ENCODE measurements around the gene EPB41L1. TPM values are rescaled to one million over a fixed set of nuclear protein-coding genes. Genes with fewer than 3 reads are reported as not detected.

The EPB41L1 gene
- total and polyA plus RNA-seq, 4 donors = 13.5 to 61.9 (median 32.8) TPM

- Histone ChIP-seq H3K4me3 (no peak overlapping the region), H3K9ac (ENCODE audit: insufficient read depth in 1 of 2, low read length in 2 of 2) (no peak overlapping the region), H3K36me3 (ENCODE audit: control insufficient read depth in 4 of 4, insufficient read depth in 4 of 4, low read length in 4 of 4) (no peaks in the 10 kb centered on the region), H3K27me3 (ENCODE audit: control insufficient read depth in 3 of 3, insufficient read depth in 3 of 3, low read length in 2 of 3) (no peaks in the 10 kb centered on the region), H3K9me3 (ENCODE audit: control insufficient read depth in 4 of 4, insufficient read depth in 3 of 4, low read length in 3 of 4) (no peaks in the 10 kb centered on the region), H3K27ac (ENCODE audit: low read depth in 1 of 2, low read length in 1 of 2) (no peak overlapping the region), H3K4me1 (ENCODE audit: control insufficient read depth in 5 of 5, insufficient read depth in 5 of 5, low read length in 5 of 5) (peaks cover 0 to 6% (median 0%) of the 10 kb centered on the region in 5 donors)
- DNase-seq = no peak
- 82 to 91% methylated on average over 2 of the region's 2 CpGs for WGBS, 2 donors
- ATAC-seq (ENCODE audit: insufficient read depth, low FRiP score) = no peak
- TF ChIP-seq, protein P1, sequence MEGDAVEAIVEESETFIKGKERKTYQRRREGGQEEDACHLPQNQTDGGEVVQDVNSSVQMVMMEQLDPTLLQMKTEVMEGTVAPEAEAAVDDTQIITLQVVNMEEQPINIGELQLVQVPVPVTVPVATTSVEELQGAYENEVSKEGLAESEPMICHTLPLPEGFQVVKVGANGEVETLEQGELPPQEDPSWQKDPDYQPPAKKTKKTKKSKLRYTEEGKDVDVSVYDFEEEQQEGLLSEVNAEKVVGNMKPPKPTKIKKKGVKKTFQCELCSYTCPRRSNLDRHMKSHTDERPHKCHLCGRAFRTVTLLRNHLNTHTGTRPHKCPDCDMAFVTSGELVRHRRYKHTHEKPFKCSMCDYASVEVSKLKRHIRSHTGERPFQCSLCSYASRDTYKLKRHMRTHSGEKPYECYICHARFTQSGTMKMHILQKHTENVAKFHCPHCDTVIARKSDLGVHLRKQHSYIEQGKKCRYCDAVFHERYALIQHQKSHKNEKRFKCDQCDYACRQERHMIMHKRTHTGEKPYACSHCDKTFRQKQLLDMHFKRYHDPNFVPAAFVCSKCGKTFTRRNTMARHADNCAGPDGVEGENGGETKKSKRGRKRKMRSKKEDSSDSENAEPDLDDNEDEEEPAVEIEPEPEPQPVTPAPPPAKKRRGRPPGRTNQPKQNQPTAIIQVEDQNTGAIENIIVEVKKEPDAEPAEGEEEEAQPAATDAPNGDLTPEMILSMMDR (IDR thresholded peaks at IDR 0.05; ENCODE audit: control extremely low read depth, extremely low read depth) = no peak
Observed at GRCh38 chr20:36141310-36141709, 13.2 kb upstream of the EPB41L1 start.

DNA sequence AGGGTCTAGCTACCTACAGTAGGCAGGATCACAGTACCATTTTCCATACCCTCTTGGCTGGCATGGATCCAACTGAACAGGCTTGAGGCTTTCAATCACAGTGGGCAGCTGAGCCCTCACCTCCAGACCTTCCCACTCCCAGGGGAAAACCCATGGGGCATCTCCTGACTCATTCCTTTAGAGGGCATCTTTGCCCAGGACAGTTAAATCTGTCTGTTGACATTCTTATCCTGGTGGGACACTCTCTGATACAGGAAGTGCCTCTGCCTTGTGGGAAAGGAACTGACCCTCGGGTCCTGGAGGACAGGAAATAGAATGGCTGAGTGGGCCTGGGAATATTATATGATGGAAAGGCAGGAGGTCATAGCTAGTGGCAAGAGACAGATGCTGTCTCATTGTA is 10.2 kb upstream of the EPB41L1 start:
- Histone ChIP-seq H3K9ac (ENCODE audit: insufficient read depth in 1 of 2, low read length in 2 of 2) (no peak overlapping the region), H3K27ac (ENCODE audit: low read depth in 1 of 2, low read length in 1 of 2) (no peak overlapping the region), H3K36me3 (ENCODE audit: control insufficient read depth in 4 of 4, insufficient read depth in 4 of 4, low read length in 4 of 4) (no peaks in the 10 kb centered on the region), H3K9me3 (ENCODE audit: control insufficient read depth in 4 of 4, insufficient read depth in 3 of 4, low read length in 3 of 4) (no peaks in the 10 kb centered on the region), H3K4me1 (ENCODE audit: control insufficient read depth in 5 of 5, insufficient read depth in 5 of 5, low read length in 5 of 5) (peaks cover 0 to 6% (median 0%) of the 10 kb centered on the region in 5 donors), H3K27me3 (ENCODE audit: control insufficient read depth in 3 of 3, insufficient read depth in 3 of 3, low read length in 2 of 3) (no peaks in the 10 kb centered on the region), H3K4me3 (no peak overlapping the region)
- TF ChIP-seq, protein P1 (IDR thresholded peaks at IDR 0.05; ENCODE audit: control extremely low read depth, extremely low read depth) = no peak
- 32 to 37% methylated on average over 1 of the region's 1 CpG for WGBS, 2 donors
- no peak for DNase-seq
- no peak for ATAC-seq (ENCODE audit: insufficient read depth, low FRiP score)

DNA sequence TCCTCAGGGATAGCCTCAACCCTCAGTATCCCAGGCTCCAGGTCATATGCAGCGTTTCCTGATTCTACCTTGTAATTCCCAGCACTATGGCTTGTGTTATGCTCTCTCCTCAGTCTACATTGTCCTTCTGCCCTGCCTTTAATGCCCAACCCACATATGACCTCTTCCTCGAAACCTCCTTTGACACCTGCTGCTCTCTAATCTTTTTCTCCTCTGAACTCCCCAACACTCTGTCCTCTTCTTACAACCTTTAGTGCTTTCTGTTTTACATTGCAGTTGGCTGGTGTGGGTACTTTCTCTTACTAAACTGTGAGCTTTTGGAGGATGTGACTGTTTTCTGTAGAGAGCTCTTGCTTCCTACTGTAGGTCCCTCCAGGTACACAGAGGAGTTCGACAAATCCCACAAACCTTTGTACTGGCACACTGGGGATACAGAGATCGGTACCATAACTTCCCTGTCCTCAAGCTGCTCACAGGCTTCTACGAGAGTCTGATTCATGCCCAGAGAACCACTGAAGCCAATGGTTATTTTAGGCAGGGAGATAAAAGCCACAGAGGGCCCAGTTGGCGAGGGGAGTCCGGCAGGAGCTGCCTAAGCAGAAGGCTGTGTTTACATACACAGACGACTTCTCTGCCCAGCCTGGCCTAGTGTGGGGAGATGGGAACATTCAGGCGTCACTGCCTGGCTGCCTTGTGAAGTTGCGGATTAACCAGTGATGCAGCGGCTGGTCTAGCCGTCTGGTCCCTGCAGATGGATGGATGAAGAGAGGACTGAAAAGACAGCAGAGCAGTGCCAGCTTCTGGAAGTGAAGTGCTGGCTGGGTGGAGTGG is 8.4 kb upstream of the EPB41L1 start:
- no peak for ATAC-seq (ENCODE audit: insufficient read depth, low FRiP score)
- H3K4me1 ChIP-seq (ENCODE audit: control insufficient read depth in 5 of 5, insufficient read depth in 5 of 5, low read length in 5 of 5) = peaks cover 0 to 6% (median 0%) of the 10 kb centered on the region in 5 donors
- H3K27me3 ChIP-seq (ENCODE audit: control insufficient read depth in 3 of 3, insufficient read depth in 3 of 3, low read length in 2 of 3) = no peaks in the 10 kb centered on the region
- peak in 1 of 3 donors; percentile 35 for DNase-seq
- no peaks in the 10 kb centered on the region for H3K36me3 ChIP-seq (ENCODE audit: control insufficient read depth in 4 of 4, insufficient read depth in 4 of 4, low read length in 4 of 4)
- TF ChIP-seq, protein P1 (IDR thresholded peaks at IDR 0.05; ENCODE audit: control extremely low read depth, extremely low read depth) = no peak
- H3K9ac ChIP-seq (ENCODE audit: insufficient read depth in 1 of 2, low read length in 2 of 2) = no peak overlapping the region
- H3K9me3 ChIP-seq (ENCODE audit: control insufficient read depth in 4 of 4, insufficient read depth in 3 of 4, low read length in 3 of 4) = no peaks in the 10 kb centered on the region
- H3K27ac ChIP-seq (ENCODE audit: low read depth in 1 of 2, low read length in 1 of 2) = peak overlapping the region in 1 of 2 donors; percentile 73
- H3K4me3 ChIP-seq = no peak overlapping the region
- 78 to 85% methylated on average over 12 of the region's 12 CpGs for WGBS, 2 donors

Measured in lung (tissue), 12 donors.